ENCODE data around the gene ST3GAL3. TPM values are rescaled to one million over a fixed set of nuclear protein-coding genes. Genes with fewer than 3 reads are reported as not detected.
A peak's percentile ranks its signal among the peaks of the same experiment; 100 is the strongest.

Gene ST3GAL3
- polyA plus RNA-seq (ENCODE audit: insufficient read length), result 32.6 TPM

DNA sequence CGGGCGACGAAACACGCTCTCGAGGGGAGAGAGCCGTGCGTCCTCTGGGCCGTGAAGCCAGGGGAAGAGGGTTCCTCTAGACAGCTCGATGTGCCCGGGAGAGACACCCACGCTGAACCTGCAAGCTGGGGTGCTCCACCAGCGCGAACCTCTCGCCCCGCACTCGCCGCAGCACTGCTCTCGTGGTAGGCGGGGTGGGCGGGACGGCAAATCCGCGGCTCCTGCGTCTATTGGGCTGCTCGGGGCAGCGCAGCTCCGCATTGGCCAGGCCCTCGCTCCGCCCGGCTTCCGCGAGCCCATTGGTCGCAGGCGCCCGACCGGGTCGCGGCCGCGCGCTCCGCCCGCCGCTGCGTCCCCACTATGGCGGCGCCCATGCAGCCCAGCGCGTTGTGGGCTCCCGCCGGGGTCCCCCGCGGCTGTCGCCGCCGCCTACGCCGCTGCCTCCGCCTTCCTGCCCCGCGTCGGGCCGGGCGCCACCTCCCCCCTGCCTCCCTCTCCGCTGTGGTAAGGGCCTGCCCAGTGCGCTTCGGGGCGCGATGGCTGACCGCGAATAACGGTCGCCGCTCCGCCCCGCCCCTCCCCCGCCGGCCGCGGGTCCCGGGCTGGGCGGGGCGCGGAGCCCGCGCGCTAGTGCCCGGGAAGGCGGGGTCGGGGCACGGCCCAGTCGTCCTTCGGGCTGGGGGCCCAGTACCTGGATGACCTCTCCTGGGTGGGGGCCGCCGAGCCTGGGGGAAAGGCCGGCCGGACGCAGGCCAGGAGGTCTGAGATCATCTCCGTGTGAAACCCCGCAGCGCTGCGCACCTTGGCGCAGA, at the start of gene ST3GAL3:
Gene ST3GAL3, plus strand, starts transcription at position 347 of the 812 bp plus-strand sequence. CDS start 28,727 bp downstream, outside the sequence.
- DNase-seq (ENCODE audit: low read depth), result peak; percentile 83

DNA sequence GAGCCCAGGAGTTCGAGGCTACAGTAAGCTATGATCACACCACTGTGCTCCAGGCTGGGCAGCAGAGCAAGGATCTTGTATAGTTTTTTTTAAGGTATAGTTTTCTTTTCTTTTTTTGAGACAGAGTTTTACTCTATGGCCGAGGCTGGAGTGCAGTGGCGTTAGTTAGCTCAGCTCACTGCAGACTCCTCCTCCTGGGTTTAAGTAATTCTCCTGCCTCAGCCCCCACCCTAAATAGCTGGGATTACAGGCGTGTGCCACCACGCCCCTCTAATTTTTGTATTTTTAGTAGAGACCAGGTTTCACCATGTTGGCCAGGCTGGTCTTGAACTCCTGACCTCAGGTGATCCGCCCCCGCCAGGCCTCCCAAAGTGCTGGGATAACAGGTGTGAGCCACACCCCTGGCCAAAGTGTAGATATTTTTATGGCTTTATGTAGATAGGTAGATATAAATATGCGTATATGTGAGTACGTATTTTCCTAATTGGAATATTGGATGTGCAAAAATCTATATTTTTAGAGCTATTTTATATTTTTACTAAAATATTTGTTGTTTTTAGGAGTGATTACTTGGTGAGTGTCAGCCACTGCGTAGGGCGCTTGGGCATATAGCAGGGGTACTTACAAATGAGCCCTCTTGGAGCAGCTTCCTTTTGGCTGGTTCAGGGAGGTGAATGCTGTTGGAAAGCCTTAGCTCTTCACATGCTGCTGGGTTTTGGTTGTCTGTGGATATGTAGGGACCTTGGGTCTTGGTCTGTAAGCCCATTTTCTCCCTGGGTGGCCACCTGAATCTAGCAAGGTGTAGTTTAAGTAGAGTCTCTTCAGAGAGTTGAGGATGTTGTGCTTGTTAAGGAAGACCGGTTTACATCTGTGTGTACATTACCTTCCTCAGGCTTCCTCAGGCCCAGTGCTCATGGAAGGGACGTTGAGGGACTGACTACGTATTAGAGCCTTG, 47.8 kb upstream of the ST3GAL3 start:
- no peak for DNase-seq (ENCODE audit: low read depth)

- DNase-seq (ENCODE audit: low read depth), result no peak
Observed at GRCh38 chr1:43660355-43660754, 47.0 kb upstream of the ST3GAL3 start.

DNA sequence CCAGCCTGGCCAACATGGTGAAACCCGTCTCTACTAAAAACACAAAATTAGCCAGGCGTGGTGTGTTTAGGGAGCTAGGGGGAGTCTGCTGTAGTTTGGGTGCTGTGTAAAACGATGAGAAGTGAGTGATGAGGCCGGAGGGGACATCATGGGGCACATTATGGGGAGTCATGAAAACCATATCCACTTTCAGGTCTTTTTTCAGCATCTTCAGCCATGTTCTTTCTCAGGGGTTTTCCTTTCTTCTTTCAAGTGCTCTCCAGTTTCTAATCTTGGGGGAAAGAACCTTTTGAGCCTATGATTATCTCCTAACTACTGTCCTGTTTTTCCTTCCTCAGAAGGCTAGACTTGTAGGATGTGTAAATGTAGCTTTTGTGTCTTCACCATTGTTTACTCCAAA, 43.0 kb upstream of the ST3GAL3 start:
- no peak for DNase-seq (ENCODE audit: low read depth)

- DNase-seq (ENCODE audit: low read depth), result no peak
Observed at GRCh38 chr1:43666608-43667007, 40.7 kb upstream of the ST3GAL3 start.

GRCh38 chr1:43668956-43669355, 38.4 kb upstream of the ST3GAL3 start:
- DNase-seq (ENCODE audit: low read depth), result no peak

- no peak for DNase-seq (ENCODE audit: low read depth)
Observed at GRCh38 chr1:43669878-43670277, 37.5 kb upstream of the ST3GAL3 start.

DNA sequence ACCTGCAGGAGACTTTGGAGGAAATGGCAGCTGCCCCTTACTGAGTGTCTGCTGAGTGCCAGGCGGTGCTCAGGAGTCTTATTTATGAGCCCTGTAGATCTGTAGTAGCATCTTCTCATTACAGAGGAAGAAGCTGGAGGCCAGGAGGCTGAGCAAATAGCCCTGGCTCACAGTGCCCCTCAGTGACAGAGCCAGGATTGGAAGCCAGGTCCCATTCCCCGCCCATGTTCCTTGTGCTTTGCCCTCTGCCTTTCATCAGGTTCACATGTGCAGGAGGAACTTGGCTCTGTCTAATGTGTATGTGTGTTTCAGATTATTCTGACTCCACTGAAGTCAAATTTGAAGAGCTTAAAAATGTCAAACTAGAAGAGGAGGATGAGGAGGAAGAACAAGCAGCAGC, 36.1 kb upstream of the ST3GAL3 start:
- no peak for DNase-seq (ENCODE audit: low read depth)

DNA sequence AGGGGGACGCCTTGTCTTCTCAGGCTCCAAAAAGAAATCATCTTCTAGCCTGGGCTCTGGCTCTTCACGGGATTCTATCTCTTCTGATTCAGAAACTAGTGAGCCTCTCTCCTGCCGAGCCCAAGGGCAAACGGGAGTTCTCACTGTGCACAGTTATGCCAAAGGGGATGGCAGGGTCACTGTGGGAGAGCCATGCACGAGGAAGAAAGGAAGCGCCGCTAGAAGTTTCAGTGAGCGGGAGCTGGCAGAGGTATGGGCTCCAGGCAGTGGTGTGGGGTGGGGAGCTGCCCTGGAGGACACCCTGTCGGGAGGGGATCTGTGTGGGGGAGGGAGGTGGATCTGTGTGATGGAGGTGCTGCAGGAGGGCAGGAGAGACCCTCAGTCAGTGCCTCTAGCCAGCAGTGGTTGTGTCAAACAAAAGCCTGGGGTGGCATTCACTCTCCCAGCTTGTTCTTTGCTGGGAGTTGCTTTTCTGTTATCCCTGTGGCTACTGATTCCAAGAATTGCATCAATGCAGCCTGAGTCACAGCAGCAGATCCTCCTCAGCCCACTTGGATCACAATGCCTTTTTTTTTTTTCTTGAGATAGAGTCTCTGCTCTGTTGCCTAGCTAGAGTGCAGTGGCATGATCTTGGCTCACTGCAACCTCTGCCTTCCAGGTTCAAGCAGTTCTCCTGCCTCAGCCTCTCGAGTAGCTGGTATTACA, 35.6 kb upstream of the ST3GAL3 start:
- no peak for DNase-seq (ENCODE audit: low read depth)

- DNase-seq (ENCODE audit: low read depth), result no peak
Observed at GRCh38 chr1:43673261-43673660, 34.1 kb upstream of the ST3GAL3 start.

DNA sequence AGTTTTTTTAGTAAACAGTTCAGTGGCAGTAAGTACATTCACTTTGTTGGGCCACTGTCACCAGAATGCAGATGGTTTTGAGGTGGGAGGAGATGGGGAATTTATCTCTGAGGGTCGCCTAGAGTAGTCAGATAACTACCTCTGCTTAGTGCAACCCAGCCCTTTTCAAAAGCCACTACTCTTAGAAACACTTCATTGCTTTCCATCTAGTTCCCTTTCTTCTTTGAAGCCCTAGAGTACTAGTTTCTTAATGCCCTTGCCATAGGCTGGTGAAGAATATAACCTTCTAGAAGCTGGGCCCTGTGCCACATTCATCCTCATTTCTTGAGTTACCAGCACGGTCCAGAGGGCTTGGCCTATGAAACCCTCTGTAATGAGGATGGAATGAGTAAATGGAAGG, 28.4 kb upstream of the ST3GAL3 start:
- no peak for DNase-seq (ENCODE audit: low read depth)

GRCh38 chr1:43683560-43683959, 23.8 kb upstream of the ST3GAL3 start:
- no peak for DNase-seq (ENCODE audit: low read depth)

GRCh38 chr1:43686801-43687200, 20.5 kb upstream of the ST3GAL3 start:
- no peak for DNase-seq (ENCODE audit: low read depth)

DNA sequence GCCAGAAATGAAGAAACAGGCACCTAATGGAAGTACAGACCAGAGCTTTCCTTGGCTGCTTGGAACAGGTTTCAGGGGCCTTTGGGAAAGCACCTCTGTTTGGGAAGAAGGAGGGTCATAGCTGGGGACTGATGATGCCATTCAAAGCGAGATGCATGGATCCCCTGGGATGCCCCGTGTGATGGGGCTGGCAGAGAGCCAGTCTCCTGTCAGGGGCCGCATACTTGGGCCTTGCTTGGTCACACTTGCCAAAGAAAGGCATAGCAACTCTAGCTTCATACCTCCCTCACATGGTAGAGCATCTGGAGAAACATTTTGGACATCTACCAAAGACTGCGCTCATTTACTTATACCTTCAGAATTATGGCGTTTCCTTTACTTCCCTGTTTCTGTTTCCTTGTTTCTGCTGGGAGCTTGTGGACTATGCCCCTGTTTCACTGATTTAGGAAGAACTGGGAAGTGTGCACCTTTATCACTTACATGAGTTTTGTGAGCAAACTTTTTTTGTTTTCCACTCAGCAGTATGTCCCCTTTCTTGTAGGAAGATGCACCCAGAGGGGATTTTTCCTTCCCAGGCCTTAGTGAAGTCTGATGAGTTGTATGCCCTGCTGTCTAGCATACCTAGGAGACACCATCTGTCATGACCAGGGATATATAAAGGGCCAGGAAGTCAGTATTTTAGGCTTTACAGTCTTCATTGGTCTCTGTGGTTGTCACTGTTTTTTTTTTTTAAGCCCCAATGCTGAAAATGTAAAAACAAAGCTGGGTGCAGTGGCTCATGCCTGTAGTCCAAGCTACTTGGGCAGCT, 19.8 kb upstream of the ST3GAL3 start:
- DNase-seq (ENCODE audit: low read depth), result no peak

- DNase-seq (ENCODE audit: low read depth), result no peak
Observed at GRCh38 chr1:43688109-43688387, 19.3 kb upstream of the ST3GAL3 start.

- no peak for DNase-seq (ENCODE audit: low read depth)
Observed at GRCh38 chr1:43688594-43689000, 18.7 kb upstream of the ST3GAL3 start.

GRCh38 chr1:43689289-43689688, 18.0 kb upstream of the ST3GAL3 start:
- no peak for DNase-seq (ENCODE audit: low read depth)

DNA sequence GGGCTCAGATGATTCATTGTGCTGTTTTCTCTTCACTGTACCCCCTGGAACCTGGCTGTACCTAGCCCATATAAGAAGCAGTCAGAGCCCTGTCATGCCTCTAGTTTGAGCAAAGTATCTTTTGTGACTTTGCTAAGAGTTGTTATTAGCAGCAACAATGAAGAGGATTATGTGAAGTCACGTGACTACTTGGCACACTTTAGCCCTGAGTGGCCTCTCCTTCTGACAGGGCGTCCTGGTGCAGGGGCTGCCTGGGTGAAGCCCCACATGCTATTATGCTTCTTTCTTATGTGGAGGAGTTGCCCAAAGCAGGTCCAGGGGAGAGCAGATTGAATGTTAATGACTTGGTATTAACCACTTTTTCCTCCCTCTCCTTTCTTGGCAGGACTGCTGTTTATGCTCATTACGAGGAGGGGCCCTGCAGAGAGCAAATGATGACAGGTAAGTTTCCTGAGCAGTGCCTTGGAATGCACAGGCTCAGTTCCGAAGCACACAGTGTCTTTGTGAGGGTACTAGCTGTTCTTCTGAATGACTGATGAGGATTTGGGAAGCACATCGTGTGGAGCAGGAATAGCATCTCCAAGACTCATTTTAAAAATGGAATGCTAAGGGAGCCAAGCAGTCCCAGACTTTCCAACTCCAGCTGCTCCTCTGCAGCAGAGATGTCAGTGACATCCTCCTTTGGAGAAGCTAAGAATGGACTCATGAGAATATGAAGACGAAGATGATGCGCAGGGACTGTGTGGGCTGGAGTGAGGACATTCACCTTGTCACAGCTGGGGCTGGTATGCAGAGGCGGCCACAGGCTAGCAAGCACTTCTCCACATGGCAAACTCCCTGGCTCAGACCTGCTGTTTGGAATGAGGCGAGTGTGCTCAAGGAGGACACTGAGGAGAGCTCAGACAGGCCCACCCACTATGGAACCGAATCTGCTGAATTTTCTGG, 15.2 kb upstream of the ST3GAL3 start:
- DNase-seq (ENCODE audit: low read depth), result no peak

DNA sequence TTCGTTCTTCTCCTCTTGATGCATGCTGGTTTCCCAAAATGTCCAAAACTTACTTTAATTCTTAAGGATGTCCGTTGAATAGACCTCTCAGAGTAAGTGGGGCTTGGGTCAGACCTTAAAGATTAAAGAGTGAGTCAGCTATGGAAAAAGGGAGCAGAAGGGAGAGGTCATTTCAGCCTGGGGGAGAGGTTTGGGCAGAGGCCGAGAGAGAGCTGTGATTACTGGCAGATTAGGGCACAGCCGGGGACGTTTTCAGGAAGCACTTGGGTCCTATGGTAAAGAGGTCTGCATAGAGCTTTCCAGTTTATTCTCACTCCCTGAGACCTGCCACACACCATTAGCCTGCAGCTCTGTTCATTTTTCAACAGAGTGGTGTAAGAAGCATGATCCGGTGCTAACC, 14.0 kb upstream of the ST3GAL3 start:
- no peak for DNase-seq (ENCODE audit: low read depth)

DNA sequence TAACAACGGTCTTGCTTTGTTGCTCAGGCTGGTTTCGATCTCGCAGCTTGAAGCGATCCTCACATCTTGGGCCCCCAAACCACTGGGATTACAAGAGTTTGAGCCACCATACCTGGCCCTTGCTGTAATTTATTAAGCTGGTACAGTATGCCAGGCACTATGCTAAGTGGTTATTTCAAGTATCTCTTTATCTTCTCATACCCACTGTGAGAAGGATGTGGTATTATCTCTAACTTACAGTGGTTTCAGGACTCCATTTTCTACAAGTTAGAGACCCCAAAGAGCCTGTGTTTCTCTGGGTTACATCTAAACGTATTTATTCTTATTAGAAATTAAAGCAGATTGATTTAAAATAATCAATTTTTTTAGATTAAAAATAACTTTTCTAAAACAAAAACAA, 8.1 kb upstream of the ST3GAL3 start:
- no peak for DNase-seq (ENCODE audit: low read depth)

Measured in forelimb muscle (tissue), 1 donor.